Measurements from ENCODE around the gene MRPS34.

Gene MRPS34

GRCh38 chr16:1758923-1759322 lies 14.0 kb downstream of the MRPS34 start:
- TF ChIP-seq ZFP37 (tag by site-specific recombination; IDR thresholded peaks at IDR 0.05) (no peak), SP7 (tag by site-specific recombination; IDR thresholded peaks at IDR 0.05) (no peak)
- Histone ChIP-seq H3K4me1 (ENCODE audit: control insufficient read depth, insufficient read depth, low read length) (no peaks in the 10 kb centered on the region), H3K9me3 (ENCODE audit: control insufficient read depth, insufficient read depth, low read depth, low read length) (no peaks in the 10 kb centered on the region), H3K27ac (ENCODE audit: extremely low read depth, low read depth, low read length) (no peak overlapping the region), H3K36me3 (ENCODE audit: control insufficient read depth in 2 of 2, insufficient read depth in 1 of 2, low read length in 2 of 2) (peaks cover 2 to 66% of the 10 kb centered on the region in 2 experiments; a peak in 2 of 3 replicates), H3K4me3 (ENCODE audit: low read depth, low read length) (no peak overlapping the region)
- ChIA-PET POLR2A (no interaction called here), CTCF (no interaction called here)

GRCh38 chr16:1757714-1758461 lies 15.0 kb downstream of the MRPS34 start:
- no peaks in the 10 kb centered on the region for H3K4me1 ChIP-seq (ENCODE audit: control insufficient read depth, insufficient read depth, low read length)
- no peaks in the 10 kb centered on the region for H3K9me3 ChIP-seq (ENCODE audit: control insufficient read depth, insufficient read depth, low read depth, low read length)
- peaks cover 4 to 61% of the 10 kb centered on the region in 2 experiments; a peak in 2 of 3 replicates for H3K36me3 ChIP-seq (ENCODE audit: control insufficient read depth in 2 of 2, insufficient read depth in 1 of 2, low read length in 2 of 2)
- ChIA-PET CTCF (no interaction called here), POLR2A (no interaction called here)
- no peak overlapping the region for H3K4me3 ChIP-seq (ENCODE audit: low read depth, low read length)
- no peak for TF ChIP-seq ZNF704 (tag by site-specific recombination; IDR thresholded peaks at IDR 0.05)
- H3K27ac ChIP-seq (ENCODE audit: extremely low read depth, low read depth, low read length), result no peak overlapping the region

GRCh38 chr16:1754204-1754603 lies 18.7 kb downstream of the MRPS34 start:
- ChIA-PET CTCF (interaction anchor here (0.7 kb wide), 1 partner anchor 10 kb away, joined by 9 read pairs; no protein-coding TSS in a partner anchor), POLR2A (interaction anchor here (0.7 to 1.1 kb wide), 2 partner anchors 14 to 18 kb away, joined by 3 read pairs; partner anchors contain the start of genes EME2 and MRPS34)
- no peak for TF ChIP-seq ZNF514 (tag by site-specific recombination; IDR thresholded peaks at IDR 0.05)
- TF ChIP-seq ZFP41 (tag by site-specific recombination; IDR thresholded peaks at IDR 0.05; ENCODE audit: borderline replicate concordance), result no peak
- TF ChIP-seq, protein P1, sequence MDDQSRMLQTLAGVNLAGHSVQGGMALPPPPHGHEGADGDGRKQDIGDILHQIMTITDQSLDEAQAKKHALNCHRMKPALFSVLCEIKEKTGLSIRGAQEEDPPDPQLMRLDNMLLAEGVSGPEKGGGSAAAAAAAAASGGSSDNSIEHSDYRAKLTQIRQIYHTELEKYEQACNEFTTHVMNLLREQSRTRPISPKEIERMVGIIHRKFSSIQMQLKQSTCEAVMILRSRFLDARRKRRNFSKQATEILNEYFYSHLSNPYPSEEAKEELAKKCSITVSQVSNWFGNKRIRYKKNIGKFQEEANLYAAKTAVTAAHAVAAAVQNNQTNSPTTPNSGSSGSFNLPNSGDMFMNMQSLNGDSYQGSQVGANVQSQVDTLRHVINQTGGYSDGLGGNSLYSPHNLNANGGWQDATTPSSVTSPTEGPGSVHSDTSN (CRISPR knock-in tag; IDR thresholded peaks at IDR 0.05), result no peak
- no peaks in the 10 kb centered on the region for H3K9me3 ChIP-seq (ENCODE audit: control insufficient read depth, insufficient read depth, low read depth, low read length)
- H3K4me1 ChIP-seq (ENCODE audit: control insufficient read depth, insufficient read depth, low read length), result no peaks in the 10 kb centered on the region
- H3K27ac ChIP-seq (ENCODE audit: extremely low read depth, low read depth, low read length), result no peak overlapping the region
- peaks cover 14 to 54% of the 10 kb centered on the region in 2 experiments; a peak in 2 of 3 replicates for H3K36me3 ChIP-seq (ENCODE audit: control insufficient read depth in 2 of 2, insufficient read depth in 1 of 2, low read length in 2 of 2)
- no peak overlapping the region for H3K4me3 ChIP-seq (ENCODE audit: low read depth, low read length)

DNA sequence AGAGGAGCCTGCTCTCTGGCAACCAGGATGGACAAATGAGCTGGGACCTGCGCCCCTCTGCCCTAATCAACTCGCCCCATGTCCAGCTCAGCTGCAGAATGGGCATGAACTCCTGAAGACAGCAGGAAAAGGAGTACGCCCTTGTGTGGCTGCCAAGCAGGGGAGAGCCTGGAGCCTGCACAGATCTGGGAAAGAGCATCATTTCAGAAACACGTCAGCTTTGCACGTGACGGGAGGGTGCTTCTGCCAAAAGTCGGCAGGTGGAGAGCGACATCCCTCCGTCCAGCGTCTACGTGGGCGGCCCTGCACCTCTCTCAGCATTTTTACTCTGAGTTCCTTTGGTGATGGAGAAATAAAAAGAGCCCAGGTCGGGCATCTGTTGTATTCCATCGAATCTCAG lies 20.1 kb downstream of the MRPS34 start:
- Histone ChIP-seq H3K4me1 (ENCODE audit: control insufficient read depth, insufficient read depth, low read length) (no peaks in the 10 kb centered on the region), H3K4me3 (ENCODE audit: low read depth, low read length) (no peak overlapping the region), H3K27ac (ENCODE audit: extremely low read depth, low read depth, low read length) (no peak overlapping the region), H3K36me3 (ENCODE audit: control insufficient read depth in 2 of 2, insufficient read depth in 1 of 2, low read length in 2 of 2) (peaks cover 14 to 60% of the 10 kb centered on the region in 2 experiments; a peak in 2 of 3 replicates), H3K9me3 (ENCODE audit: control insufficient read depth, insufficient read depth, low read depth, low read length) (no peaks in the 10 kb centered on the region)
- CTCF ChIA-PET, result interaction anchor here (0.6 kb wide), 2 partner anchors 29 to 36 kb away, joined by 3 to 4 read pairs; no protein-coding TSS in a partner anchor
- POLR2A ChIA-PET, result no interaction called here
- no peak for TF ChIP-seq ZNF544 (tag by site-specific recombination; IDR thresholded peaks at IDR 0.05)
- TF ChIP-seq ZNF221 (tag by site-specific recombination; IDR thresholded peaks at IDR 0.05; ENCODE audit: borderline replicate concordance), result no peak
- no peak for TF ChIP-seq TRIM28 (IDR thresholded peaks at IDR 0.05; ENCODE audit: borderline replicate concordance, low read length)
- no peak for TF ChIP-seq OSR2 (tag by site-specific recombination; IDR thresholded peaks at IDR 0.05)
- TF ChIP-seq ZNF777 (tag by site-specific recombination; IDR thresholded peaks at IDR 0.05; ENCODE audit: borderline replicate concordance), result no peak
- no peak for TF ChIP-seq ZBTB26 (tag by site-specific recombination; optimal IDR thresholded peaks at IDR 0.05)
- no peak for TF ChIP-seq ZNF449 (tag by site-specific recombination; IDR thresholded peaks at IDR 0.05)
- no peak for TF ChIP-seq ZNF664 (tag by site-specific recombination; IDR thresholded peaks at IDR 0.05)
- TF ChIP-seq, protein P2, sequence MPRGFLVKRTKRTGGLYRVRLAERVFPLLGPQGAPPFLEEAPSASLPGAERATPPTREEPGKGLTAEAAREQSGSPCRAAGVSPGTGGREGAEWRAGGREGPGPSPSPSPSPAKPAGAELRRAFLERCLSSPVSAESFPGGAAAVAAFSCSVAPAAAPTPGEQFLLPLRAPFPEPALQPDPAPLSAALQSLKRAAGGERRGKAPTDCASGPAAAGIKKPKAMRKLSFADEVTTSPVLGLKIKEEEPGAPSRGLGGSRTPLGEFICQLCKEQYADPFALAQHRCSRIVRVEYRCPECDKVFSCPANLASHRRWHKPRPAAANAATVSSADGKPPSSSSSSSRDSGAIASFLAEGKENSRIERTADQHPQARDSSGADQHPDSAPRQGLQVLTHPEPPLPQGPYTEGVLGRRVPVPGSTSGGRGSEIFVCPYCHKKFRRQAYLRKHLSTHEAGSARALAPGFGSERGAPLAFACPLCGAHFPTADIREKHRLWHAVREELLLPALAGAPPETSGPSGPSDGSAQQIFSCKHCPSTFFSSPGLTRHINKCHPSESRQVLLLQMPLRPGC (tag by site-specific recombination; IDR thresholded peaks at IDR 0.05), result no peak
- no peak for TF ChIP-seq GLIS2 (tag by site-specific recombination; IDR thresholded peaks at IDR 0.05)
- TF ChIP-seq, protein P3, sequence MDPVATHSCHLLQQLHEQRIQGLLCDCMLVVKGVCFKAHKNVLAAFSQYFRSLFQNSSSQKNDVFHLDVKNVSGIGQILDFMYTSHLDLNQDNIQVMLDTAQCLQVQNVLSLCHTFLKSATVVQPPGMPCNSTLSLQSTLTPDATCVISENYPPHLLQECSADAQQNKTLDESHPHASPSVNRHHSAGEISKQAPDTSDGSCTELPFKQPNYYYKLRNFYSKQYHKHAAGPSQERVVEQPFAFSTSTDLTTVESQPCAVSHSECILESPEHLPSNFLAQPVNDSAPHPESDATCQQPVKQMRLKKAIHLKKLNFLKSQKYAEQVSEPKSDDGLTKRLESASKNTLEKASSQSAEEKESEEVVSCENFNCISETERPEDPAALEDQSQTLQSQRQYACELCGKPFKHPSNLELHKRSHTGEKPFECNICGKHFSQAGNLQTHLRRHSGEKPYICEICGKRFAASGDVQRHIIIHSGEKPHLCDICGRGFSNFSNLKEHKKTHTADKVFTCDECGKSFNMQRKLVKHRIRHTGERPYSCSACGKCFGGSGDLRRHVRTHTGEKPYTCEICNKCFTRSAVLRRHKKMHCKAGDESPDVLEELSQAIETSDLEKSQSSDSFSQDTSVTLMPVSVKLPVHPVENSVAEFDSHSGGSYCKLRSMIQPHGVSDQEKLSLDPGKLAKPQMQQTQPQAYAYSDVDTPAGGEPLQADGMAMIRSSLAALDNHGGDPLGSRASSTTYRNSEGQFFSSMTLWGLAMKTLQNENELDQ (tag by site-specific recombination; IDR thresholded peaks at IDR 0.05; ENCODE audit: low read depth), result no peak
